Esophagus muscularis mucosa (tissue), 4 donors: ENCODE measurements around the gene TUB. TPM values are rescaled to one million over a fixed set of nuclear protein-coding genes. Genes with fewer than 3 reads are reported as not detected.

Source experiments
- DNase-seq: peaks from one replicate; pipeline ENCODE4 v3.0.0-alpha.2; 2017; ENCODE audit errors: extremely low spot score
- H3K27ac ChIP-seq, 4 donors: fragments of 200-600 bp; sonication (generic); replicated peaks in 1 of 4; 1 replicate in 3 of 4; 2 replicates in 1 of 4; pipeline ENCODE4 v1.5.1; 2016 to 2019; ENCODE audit warnings: mild to moderate bottlenecking in 1 of 4
- H3K27me3 ChIP-seq, 4 donors: fragments of 200-600 bp; sonication (generic); one replicate each; pipeline versions ENCODE4 v1.5.1 to v1.6.0; 2016 to 2019
- H3K36me3 ChIP-seq, 4 donors: fragments of 200-600 bp; sonication (generic); one replicate each; pipeline ENCODE4 v1.5.1; 2016 to 2019
- H3K4me1 ChIP-seq, 4 donors: fragments of 200-600 bp; sonication (generic); one replicate each; pipeline ENCODE4 v1.5.1; 2016 to 2019
- H3K4me3 ChIP-seq, 4 donors: fragments of 200-600 bp; sonication (generic); 1 replicate in 2 of 4; 2 replicates in 2 of 4; pipeline ENCODE4 v1.5.1; 2016 to 2019; ENCODE audit warnings: mild to moderate bottlenecking in 4 of 4, moderate library complexity in 1 of 4
- H3K9me3 ChIP-seq, 4 donors: fragments of 200-600 bp; sonication (generic); 1 replicate in 3 of 4; 2 replicates in 1 of 4; pipeline ENCODE4 v1.5.1; 2016 to 2019
- EP300 ChIP-seq: sonication (generic); formaldehyde crosslinking; IDR thresholded peaks from one replicate; pipeline ENCODE4 v1.6.1; 2017; ENCODE audit warnings: antibody characterized with exemption
- POLR2A ChIP-seq: fragments of 450-650 bp; IDR thresholded peaks from one replicate; pipeline ENCODE4 v1.6.1; 2017; ENCODE audit warnings: antibody characterized with exemption, moderate library complexity, mild to moderate bottlenecking, low read depth
- POLR2AphosphoS5 ChIP-seq, 2 donors: sonication (generic); formaldehyde crosslinking; IDR thresholded peaks; one replicate each; pipeline ENCODE4 v1.6.1; 2017; ENCODE audit warnings: antibody characterized with exemption in 2 of 2
- WGBS: methylation state at CpG from one replicate; pipeline ENCODE4 v1.1.5; 2018; 5-methylcytosine and 5-hydroxymethylcytosine counted together
- intact Hi-C: fragments of 100-400 bp; cut with DNase I; formaldehyde crosslinking; loops from one replicate; pipeline ENCODE4 v1.15.1; 2023
- total RNA-seq, 4 donors: library from RNA; depleted of rRNA; stranded (reverse); fragments of >200 nt; gene quantifications; one replicate each; pipeline versions ENCODE4 v1.1.0 to v1.2.1, GENCODE V29; 2016
- TF ChIP-seq, protein P1 (sequence below), 3 experiments: fragments of 200-600 bp in 2 of 3; fragments of 450-650 bp in 1 of 3; sonication (generic) in 2 of 3; IDR thresholded peaks; one replicate each; pipeline ENCODE4 v1.5.1; 2017 to 2019; ENCODE audit warnings: antibody characterized with exemption in 3 of 3, mild to moderate bottlenecking in 2 of 3, moderate library complexity in 1 of 3

Gene TUB
- total RNA-seq, 4 donors from 2014 or later: 8.3 to 18.3 (median 12.1) TPM

DNA sequence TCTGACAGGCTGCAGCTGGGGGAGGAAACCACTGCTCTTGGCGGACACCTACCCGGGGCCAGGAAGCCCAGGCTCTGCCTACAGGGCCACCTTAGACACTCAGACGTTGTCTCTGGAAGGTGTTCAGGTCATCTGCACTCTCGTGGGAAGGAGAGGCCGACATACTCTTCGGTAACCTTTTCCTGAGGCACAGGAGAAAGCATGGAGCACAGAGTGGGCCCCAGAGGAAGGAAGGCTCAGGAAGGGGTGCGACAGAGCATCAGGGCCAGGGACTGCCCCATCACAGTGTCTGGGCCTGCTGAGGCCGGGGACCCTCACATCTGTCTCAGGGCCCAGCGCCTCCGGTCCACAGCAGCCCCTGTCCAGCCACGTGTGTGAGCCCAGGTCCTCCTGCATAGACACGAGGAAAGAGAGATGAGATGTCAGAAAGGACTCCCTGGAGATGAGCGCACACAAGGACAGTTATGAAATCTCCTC is 18.2 kb upstream of the TUB start:
- H3K36me3 ChIP-seq: no peaks in the 10 kb centered on the region
- H3K27me3 ChIP-seq: no peaks in the 10 kb centered on the region
- 55% methylated on average over 12 of the region's 13 CpGs for WGBS
- intact Hi-C loops: no loop called here
- no peak for DNase-seq
- peaks cover 40 to 65% (median 51%) of the 10 kb centered on the region in 4 donors for H3K4me1 ChIP-seq
- H3K9me3 ChIP-seq: no peaks in the 10 kb centered on the region
- no peak overlapping the region for H3K4me3 ChIP-seq
- TF ChIP-seq POLR2A: no peak
- peak overlapping the region; percentile 74 to 79 (median 78) for H3K27ac ChIP-seq

DNA sequence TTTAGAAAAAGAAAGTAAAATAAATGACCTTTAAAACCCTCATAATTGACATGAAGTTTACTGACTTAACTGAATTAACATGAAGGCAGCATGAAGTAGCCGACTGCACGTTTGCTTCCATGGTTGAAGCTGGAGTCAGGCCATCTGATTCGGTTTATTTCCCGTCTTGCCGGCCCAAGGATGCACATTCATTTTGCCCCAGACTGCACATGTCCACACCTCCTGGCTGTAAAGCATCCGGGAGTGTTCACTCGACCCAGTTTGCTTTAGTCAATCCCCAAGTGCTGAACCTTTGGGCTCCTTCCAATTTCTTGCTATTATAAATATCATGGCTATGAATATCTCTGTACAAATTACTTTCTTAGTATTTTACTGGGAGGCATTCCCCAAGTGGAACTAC is 17.7 kb upstream of the TUB start:
- WGBS: 40% methylated on average over 7 of the region's 7 CpGs
- Histone ChIP-seq H3K27me3 (no peaks in the 10 kb centered on the region), H3K36me3 (no peaks in the 10 kb centered on the region), H3K27ac (peak overlapping the region; percentile 74 to 79 (median 78)), H3K4me1 (peaks cover 44 to 70% (median 56%) of the 10 kb centered on the region in 4 donors), H3K4me3 (no peak overlapping the region), H3K9me3 (no peaks in the 10 kb centered on the region)
- TF ChIP-seq, protein P1, sequence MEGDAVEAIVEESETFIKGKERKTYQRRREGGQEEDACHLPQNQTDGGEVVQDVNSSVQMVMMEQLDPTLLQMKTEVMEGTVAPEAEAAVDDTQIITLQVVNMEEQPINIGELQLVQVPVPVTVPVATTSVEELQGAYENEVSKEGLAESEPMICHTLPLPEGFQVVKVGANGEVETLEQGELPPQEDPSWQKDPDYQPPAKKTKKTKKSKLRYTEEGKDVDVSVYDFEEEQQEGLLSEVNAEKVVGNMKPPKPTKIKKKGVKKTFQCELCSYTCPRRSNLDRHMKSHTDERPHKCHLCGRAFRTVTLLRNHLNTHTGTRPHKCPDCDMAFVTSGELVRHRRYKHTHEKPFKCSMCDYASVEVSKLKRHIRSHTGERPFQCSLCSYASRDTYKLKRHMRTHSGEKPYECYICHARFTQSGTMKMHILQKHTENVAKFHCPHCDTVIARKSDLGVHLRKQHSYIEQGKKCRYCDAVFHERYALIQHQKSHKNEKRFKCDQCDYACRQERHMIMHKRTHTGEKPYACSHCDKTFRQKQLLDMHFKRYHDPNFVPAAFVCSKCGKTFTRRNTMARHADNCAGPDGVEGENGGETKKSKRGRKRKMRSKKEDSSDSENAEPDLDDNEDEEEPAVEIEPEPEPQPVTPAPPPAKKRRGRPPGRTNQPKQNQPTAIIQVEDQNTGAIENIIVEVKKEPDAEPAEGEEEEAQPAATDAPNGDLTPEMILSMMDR (IDR thresholded peaks at IDR 0.05): no peak
- TF ChIP-seq POLR2AphosphoS5 (IDR thresholded peaks at IDR 0.05): peak in 1 of 2 donors; percentile 12
- DNase-seq: no peak
- intact Hi-C loops: no loop called here

DNA sequence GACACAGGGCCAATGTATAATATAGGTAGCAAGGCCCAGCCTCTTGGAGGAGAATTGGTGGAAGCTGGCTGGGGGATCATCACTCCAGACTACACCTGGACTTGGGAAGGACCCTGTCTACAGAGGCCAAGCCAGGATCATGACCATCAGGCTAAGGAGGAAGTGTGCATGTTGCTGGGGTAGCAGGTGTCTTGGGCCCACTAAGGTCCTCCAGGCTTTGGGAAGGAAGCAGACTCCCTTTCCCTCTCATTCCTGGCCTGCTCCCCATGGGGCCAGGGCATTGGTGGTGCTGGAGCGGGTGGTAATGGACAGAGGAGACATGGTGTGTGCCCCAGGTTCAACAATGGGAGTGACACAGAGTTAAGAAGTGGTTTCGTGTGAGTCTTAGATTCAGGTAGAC is 16.0 kb upstream of the TUB start:
- Histone ChIP-seq H3K27ac (no peak overlapping the region), H3K4me1 (peaks cover 52 to 78% (median 66%) of the 10 kb centered on the region in 4 donors), H3K27me3 (no peaks in the 10 kb centered on the region), H3K9me3 (no peaks in the 10 kb centered on the region), H3K36me3 (no peaks in the 10 kb centered on the region), H3K4me3 (no peak overlapping the region)
- 90% methylated on average over 2 of the region's 2 CpGs for WGBS
- intact Hi-C loops: loop anchor here (5.0 kb wide), 1 partner anchor 33 kb away; no protein-coding TSS in a partner anchor
- no peak for DNase-seq
- TF ChIP-seq, protein P1 (IDR thresholded peaks at IDR 0.05): no peak
- TF ChIP-seq POLR2AphosphoS5 (IDR thresholded peaks at IDR 0.05): no peak
- TF ChIP-seq EP300: no peak
- TF ChIP-seq POLR2A: no peak

- WGBS: 85% methylated on average over 16 of the region's 17 CpGs
- TF ChIP-seq POLR2A: no peak
- H3K4me1 ChIP-seq: peaks cover 48 to 69% (median 63%) of the 10 kb centered on the region in 4 donors
- DNase-seq: no peak
- no peak overlapping the region for H3K27ac ChIP-seq
- intact Hi-C loops: loop anchor here (5.0 kb wide), 1 partner anchor 34 kb away; no protein-coding TSS in a partner anchor
- no peaks in the 10 kb centered on the region for H3K9me3 ChIP-seq
- H3K27me3 ChIP-seq: no peaks in the 10 kb centered on the region
- no peaks in the 10 kb centered on the region for H3K36me3 ChIP-seq
- no peak overlapping the region for H3K4me3 ChIP-seq
Measured at GRCh38 chr11:8066036-8066910, 14.7 kb upstream of the TUB start.

- Histone ChIP-seq H3K27ac (no peak overlapping the region), H3K9me3 (no peaks in the 10 kb centered on the region), H3K4me1 (peaks cover 46 to 62% (median 58%) of the 10 kb centered on the region in 4 donors), H3K27me3 (no peaks in the 10 kb centered on the region), H3K36me3 (no peaks in the 10 kb centered on the region), H3K4me3 (no peak overlapping the region)
- TF ChIP-seq POLR2AphosphoS5 (IDR thresholded peaks at IDR 0.05) (no peak), POLR2A (no peak), EP300 (no peak)
- TF ChIP-seq, protein P1 (IDR thresholded peaks at IDR 0.05): no peak
- no peak for DNase-seq
- intact Hi-C loops: loop anchor here (5.0 kb wide), 1 partner anchor 35 kb away; no protein-coding TSS in a partner anchor
- WGBS: 85% methylated on average over 10 of the region's 10 CpGs
Measured at GRCh38 chr11:8066911-8067455, 14.0 kb upstream of the TUB start.
